HepG2 (cell line): ENCODE results near the gene ZNF189. TPM values are rescaled to one million over a fixed set of nuclear protein-coding genes. Genes with fewer than 3 reads are reported as not detected.

Source experiments
- BRD4 ChIP-seq: sonication (generic); formaldehyde crosslinking; IDR thresholded peaks from 2 replicates; pipeline ENCODE4 v1.4.0; 2020; ENCODE audit warnings: missing genetic modification reagents
- EED ChIP-seq: sonication (generic); formaldehyde crosslinking; IDR thresholded peaks from 2 replicates; pipeline ENCODE4 v1.5.0; 2020; ENCODE audit warnings: mild to moderate bottlenecking, missing genetic modification reagents
- HDAC1 ChIP-seq: sonication (generic); formaldehyde crosslinking; IDR thresholded peaks from 2 replicates; pipeline ENCODE4 v1.5.1; 2020; ENCODE audit warnings: mild to moderate bottlenecking, missing genetic modification reagents
- KMT2A ChIP-seq: sonication (generic); formaldehyde crosslinking; IDR thresholded peaks from 2 replicates; pipeline ENCODE4 v1.4.0; 2020; ENCODE audit warnings: missing genetic modification reagents
- MXD4 ChIP-seq: IDR thresholded peaks from 2 replicates; pipeline ENCODE4 v1.6.1; 2016; ENCODE audit warnings: mild to moderate bottlenecking, missing biosample characterization, missing genetic modification reagents
- POLR2AphosphoS2 ChIP-seq: IDR thresholded peaks from 2 replicates; pipeline ENCODE4 v1.6.1; 2011; ENCODE audit warnings: low read depth, low read length, improper control_type of control experiment
- POLR2G ChIP-seq: fragments of 200-400 bp; formaldehyde crosslinking; IDR thresholded peaks from 2 replicates; pipeline ENCODE4 v1.6.1; 2018; ENCODE audit warnings: mild to moderate bottlenecking, low read depth, low read length, moderate library complexity
- SIN3B ChIP-seq: fragments of 150-350 bp; IDR thresholded peaks from 2 replicates; pipeline ENCODE4 v1.6.1; 2014; ENCODE audit warnings: low read length
- ZNF12 ChIP-seq: sonication (generic); formaldehyde crosslinking; IDR thresholded peaks from 2 replicates; pipeline ENCODE4 v1.5.0; 2020; ENCODE audit warnings: missing genetic modification reagents
- ZNF331 ChIP-seq: sonication (generic); formaldehyde crosslinking; IDR thresholded peaks from 2 replicates; pipeline ENCODE4 v1.4.0; 2020; ENCODE audit warnings: missing genetic modification reagents
- ZNF672 ChIP-seq: sonication (generic); formaldehyde crosslinking; IDR thresholded peaks from 2 replicates; pipeline ENCODE4 v1.8.1; 2022; ENCODE audit warnings: missing genetic modification reagents
- ZNF780A ChIP-seq: sonication (generic); formaldehyde crosslinking; IDR thresholded peaks from 2 replicates; pipeline ENCODE4 v1.8.0; 2022; ENCODE audit warnings: mild to moderate bottlenecking, missing genetic modification reagents, moderate library complexity
- polyA plus RNA-seq, 8 experiments: library from polyadenylated mRNA; depleted of rRNA in 3 of 8; stranded (reverse) in 7 of 8; unstranded in 1 of 8; fragments of >200 nt; fragmentation: Illumina TruSeq in 4 of 8; extraction: Trizol in 4 of 8; gene quantifications; 2 replicates each; pipeline versions ENCODE4 v1.2.1 to v1.2.3, GENCODE V29; 2011 to 2016; ENCODE audit warnings: low read depth in 4 of 8, missing spikeins in 1 of 8, mixed read lengths in 1 of 8; ENCODE audit not compliant: insufficient read depth in 1 of 8
- total RNA-seq, 5 experiments: library from RNA; depleted of rRNA; stranded (reverse); fragments of >200 nt; fragmentation: Illumina TruSeq; extraction: Trizol; gene quantifications; 2 replicates each; pipeline ENCODE4 v1.2.3, GENCODE V29; 2016; ENCODE audit warnings: low read depth in 1 of 5
- TF ChIP-seq, protein P1 (sequence below): sonication (generic); formaldehyde crosslinking; IDR thresholded peaks from 2 replicates; pipeline ENCODE4 v1.4.0; 2020; ENCODE audit warnings: missing genetic modification reagents
- TF ChIP-seq, protein P2 (sequence below): sonication (generic); formaldehyde crosslinking; IDR thresholded peaks from 2 replicates; pipeline ENCODE4 v1.9.0; 2022; ENCODE audit warnings: low read depth, missing genetic modification reagents
- TF ChIP-seq, protein P3 (sequence below): IDR thresholded peaks from 2 replicates; pipeline ENCODE4 v1.6.1; 2016; ENCODE audit warnings: mild to moderate bottlenecking
- TF ChIP-seq, protein P4 (sequence below): IDR thresholded peaks from 2 replicates; pipeline ENCODE4 v1.6.1; 2016; ENCODE audit warnings: missing compliant biosample characterization, missing genetic modification reagents, borderline replicate concordance
- TF ChIP-seq, protein P5 (sequence below): sonication (generic); formaldehyde crosslinking; IDR thresholded peaks from 2 replicates; pipeline ENCODE4 v1.4.0; 2020; ENCODE audit warnings: mild to moderate bottlenecking, missing genetic modification reagents
- TF ChIP-seq, protein P6 (sequence below): sonication (generic); formaldehyde crosslinking; IDR thresholded peaks from 2 replicates; pipeline ENCODE4 v1.4.0; 2020; ENCODE audit warnings: missing genetic modification reagents, mild to moderate bottlenecking, borderline replicate concordance

The ZNF189 gene
- total and polyA plus RNA-seq, 2 of the 13 experiments (the other 11 are each of a cell fraction or from before 2014, with no cell fraction given), result 8.4 to 50.0 TPM

DNA sequence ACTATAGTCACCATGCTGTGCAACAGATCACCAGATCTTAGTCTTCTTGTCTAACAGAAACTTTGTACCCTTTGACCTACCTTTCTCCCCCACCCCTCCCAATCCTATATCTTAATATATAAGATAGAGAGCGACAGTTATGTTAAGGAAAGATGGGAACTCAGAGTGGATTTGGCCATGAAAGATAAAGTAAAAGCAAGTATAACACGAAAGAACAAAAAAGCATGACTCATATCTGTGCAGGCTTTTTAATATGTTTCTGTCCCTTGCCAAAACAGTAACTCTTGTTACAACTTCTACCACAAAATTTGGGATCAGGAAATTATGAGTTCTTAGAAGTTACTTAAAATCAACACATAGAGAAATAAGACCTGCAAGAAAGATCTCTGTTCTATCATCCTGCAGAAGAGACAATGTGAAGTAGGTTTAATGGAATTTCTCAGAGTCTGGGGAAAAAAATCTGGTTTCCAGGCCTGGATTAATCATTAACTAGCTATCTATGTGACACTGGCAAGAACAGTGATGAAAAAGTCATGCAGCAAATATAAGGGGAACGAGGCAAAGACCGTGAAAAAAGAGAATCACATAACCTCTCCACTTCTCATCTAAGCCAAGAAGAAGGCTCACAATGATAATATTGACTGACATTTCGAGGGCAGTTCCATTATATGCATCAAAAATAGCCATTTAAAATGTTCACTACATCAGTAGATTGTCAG, 32.5 kb upstream of the ZNF189 start (continued):
- TF ChIP-seq EED (no peak), POLR2AphosphoS2 (no peak), ZNF672 (no peak), ZNF331 (CRISPR knock-in tag) (peak; percentile 28; the same call in 1 of the 2 replicates), ZNF12 (CRISPR knock-in tag) (0 out of 2 replicates have a peak, but pooled peaks have one; percentile 68), BRD4 (no peak), ZNF780A (no peak), HDAC1 (CRISPR knock-in tag) (no peak), POLR2G (0 out of 2 replicates have a peak, but pooled peaks have one; percentile 45), SIN3B (no peak), MXD4 (CRISPR knock-in tag) (peak; percentile 36; the same call in 1 of the 2 replicates), KMT2A (no peak)
- TF ChIP-seq, protein P1, sequence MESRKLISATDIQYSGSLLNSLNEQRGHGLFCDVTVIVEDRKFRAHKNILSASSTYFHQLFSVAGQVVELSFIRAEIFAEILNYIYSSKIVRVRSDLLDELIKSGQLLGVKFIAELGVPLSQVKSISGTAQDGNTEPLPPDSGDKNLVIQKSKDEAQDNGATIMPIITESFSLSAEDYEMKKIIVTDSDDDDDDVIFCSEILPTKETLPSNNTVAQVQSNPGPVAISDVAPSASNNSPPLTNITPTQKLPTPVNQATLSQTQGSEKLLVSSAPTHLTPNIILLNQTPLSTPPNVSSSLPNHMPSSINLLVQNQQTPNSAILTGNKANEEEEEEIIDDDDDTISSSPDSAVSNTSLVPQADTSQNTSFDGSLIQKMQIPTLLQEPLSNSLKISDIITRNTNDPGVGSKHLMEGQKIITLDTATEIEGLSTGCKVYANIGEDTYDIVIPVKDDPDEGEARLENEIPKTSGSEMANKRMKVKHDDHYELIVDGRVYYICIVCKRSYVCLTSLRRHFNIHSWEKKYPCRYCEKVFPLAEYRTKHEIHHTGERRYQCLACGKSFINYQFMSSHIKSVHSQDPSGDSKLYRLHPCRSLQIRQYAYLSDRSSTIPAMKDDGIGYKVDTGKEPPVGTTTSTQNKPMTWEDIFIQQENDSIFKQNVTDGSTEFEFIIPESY (CRISPR knock-in tag), result no peak
- TF ChIP-seq, protein P2, sequence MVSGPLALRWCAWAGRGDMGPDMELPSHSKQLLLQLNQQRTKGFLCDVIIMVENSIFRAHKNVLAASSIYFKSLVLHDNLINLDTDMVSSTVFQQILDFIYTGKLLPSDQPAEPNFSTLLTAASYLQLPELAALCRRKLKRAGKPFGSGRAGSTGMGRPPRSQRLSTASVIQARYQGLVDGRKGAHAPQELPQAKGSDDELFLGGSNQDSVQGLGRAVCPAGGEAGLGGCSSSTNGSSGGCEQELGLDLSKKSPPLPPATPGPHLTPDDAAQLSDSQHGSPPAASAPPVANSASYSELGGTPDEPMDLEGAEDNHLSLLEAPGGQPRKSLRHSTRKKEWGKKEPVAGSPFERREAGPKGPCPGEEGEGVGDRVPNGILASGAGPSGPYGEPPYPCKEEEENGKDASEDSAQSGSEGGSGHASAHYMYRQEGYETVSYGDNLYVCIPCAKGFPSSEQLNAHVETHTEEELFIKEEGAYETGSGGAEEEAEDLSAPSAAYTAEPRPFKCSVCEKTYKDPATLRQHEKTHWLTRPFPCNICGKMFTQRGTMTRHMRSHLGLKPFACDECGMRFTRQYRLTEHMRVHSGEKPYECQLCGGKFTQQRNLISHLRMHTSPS (CRISPR knock-in tag), result no peak
- TF ChIP-seq, protein P3, sequence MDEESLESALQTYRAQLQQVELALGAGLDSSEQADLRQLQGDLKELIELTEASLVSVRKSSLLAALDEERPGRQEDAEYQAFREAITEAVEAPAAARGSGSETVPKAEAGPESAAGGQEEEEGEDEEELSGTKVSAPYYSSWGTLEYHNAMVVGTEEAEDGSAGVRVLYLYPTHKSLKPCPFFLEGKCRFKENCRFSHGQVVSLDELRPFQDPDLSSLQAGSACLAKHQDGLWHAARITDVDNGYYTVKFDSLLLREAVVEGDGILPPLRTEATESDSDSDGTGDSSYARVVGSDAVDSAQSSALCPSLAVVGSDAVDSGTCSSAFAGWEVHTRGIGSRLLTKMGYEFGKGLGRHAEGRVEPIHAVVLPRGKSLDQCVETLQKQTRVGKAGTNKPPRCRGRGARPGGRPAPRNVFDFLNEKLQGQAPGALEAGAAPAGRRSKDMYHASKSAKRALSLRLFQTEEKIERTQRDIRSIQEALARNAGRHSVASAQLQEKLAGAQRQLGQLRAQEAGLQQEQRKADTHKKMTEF (CRISPR knock-in tag), result peak; percentile 30; the same call in 1 of the 2 replicates
- TF ChIP-seq, protein P4, sequence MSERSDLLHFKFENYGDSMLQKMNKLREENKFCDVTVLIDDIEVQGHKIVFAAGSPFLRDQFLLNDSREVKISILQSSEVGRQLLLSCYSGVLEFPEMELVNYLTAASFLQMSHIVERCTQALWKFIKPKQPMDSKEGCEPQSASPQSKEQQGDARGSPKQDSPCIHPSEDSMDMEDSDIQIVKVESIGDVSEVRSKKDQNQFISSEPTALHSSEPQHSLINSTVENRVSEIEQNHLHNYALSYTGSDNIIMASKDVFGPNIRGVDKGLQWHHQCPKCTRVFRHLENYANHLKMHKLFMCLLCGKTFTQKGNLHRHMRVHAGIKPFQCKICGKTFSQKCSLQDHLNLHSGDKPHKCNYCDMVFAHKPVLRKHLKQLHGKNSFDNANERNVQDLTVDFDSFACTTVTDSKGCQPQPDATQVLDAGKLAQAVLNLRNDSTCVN (CRISPR knock-in tag), result no peak
- TF ChIP-seq, protein P5, sequence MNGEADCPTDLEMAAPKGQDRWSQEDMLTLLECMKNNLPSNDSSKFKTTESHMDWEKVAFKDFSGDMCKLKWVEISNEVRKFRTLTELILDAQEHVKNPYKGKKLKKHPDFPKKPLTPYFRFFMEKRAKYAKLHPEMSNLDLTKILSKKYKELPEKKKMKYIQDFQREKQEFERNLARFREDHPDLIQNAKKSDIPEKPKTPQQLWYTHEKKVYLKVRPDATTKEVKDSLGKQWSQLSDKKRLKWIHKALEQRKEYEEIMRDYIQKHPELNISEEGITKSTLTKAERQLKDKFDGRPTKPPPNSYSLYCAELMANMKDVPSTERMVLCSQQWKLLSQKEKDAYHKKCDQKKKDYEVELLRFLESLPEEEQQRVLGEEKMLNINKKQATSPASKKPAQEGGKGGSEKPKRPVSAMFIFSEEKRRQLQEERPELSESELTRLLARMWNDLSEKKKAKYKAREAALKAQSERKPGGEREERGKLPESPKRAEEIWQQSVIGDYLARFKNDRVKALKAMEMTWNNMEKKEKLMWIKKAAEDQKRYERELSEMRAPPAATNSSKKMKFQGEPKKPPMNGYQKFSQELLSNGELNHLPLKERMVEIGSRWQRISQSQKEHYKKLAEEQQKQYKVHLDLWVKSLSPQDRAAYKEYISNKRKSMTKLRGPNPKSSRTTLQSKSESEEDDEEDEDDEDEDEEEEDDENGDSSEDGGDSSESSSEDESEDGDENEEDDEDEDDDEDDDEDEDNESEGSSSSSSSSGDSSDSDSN (CRISPR knock-in tag), result no peak
- TF ChIP-seq, protein P6, sequence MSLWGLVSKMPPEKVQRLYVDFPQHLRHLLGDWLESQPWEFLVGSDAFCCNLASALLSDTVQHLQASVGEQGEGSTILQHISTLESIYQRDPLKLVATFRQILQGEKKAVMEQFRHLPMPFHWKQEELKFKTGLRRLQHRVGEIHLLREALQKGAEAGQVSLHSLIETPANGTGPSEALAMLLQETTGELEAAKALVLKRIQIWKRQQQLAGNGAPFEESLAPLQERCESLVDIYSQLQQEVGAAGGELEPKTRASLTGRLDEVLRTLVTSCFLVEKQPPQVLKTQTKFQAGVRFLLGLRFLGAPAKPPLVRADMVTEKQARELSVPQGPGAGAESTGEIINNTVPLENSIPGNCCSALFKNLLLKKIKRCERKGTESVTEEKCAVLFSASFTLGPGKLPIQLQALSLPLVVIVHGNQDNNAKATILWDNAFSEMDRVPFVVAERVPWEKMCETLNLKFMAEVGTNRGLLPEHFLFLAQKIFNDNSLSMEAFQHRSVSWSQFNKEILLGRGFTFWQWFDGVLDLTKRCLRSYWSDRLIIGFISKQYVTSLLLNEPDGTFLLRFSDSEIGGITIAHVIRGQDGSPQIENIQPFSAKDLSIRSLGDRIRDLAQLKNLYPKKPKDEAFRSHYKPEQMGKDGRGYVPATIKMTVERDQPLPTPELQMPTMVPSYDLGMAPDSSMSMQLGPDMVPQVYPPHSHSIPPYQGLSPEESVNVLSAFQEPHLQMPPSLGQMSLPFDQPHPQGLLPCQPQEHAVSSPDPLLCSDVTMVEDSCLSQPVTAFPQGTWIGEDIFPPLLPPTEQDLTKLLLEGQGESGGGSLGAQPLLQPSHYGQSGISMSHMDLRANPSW (CRISPR knock-in tag), result 0 out of 2 replicates have a peak, but pooled peaks have one; percentile 77
